IMR-90 (cell line): ENCODE results near the gene TSSK2. TPM values are rescaled to one million over a fixed set of nuclear protein-coding genes. Genes with fewer than 3 reads are reported as not detected.

Experiments
- ATAC-seq: fragments of 200-7000 bp; cut with Tn5 transposase; 2 replicates; pipeline ENCODE4 v1.9.1; 2020; ENCODE audit warnings: low read depth, mild to moderate bottlenecking, moderate library complexity
- BruUV-seq: library from RNA; stranded (reverse); fragments of 400-500 nt; replicated peaks from 2 replicates; lab custom pipeline; 2021; lab: Mats Ljungman, UMichigan
- CTCF ChIA-PET: fragments of 300-600 bp; formaldehyde crosslinking; extraction: SDS; loops from one replicate; lab custom pipeline; 2021; ENCODE audit warnings: antibody characterized with exemption; lab: Yijun Ruan, JAX
- POLR2A ChIA-PET: fragments of 300-600 bp; sonication (Branson Sonifier 250); formaldehyde crosslinking; loops from one replicate; lab custom pipeline; 2022; ENCODE audit warnings: antibody characterized with exemption; ENCODE audit not compliant: unreplicated experiment; lab: Charles Lee
- DNase-seq: peaks from one replicate; pipeline ENCODE4 v3.0.0; 2013
- H2AFZ ChIP-seq: replicated peaks from 2 replicates; pipeline ENCODE3; 2013; ENCODE audit warnings: low read length, mild to moderate bottlenecking; ENCODE audit not compliant: poor library complexity
- H2AK5ac ChIP-seq: 2 replicates; pipeline ENCODE4 v1.6.1; 2013; ENCODE audit warnings: low read depth, low read length, inconsistent platforms
- H2AK9ac ChIP-seq: replicated peaks from 2 replicates; pipeline ENCODE3; 2013; ENCODE audit warnings: mild to moderate bottlenecking, low read depth, low read length, moderate library complexity; ENCODE audit not compliant: poor library complexity
- H2BK120ac ChIP-seq: 2 replicates; pipeline ENCODE4 v1.6.1; 2013; ENCODE audit warnings: low read depth, low read length, inconsistent platforms
- H2BK15ac ChIP-seq: 3 replicates; pipeline ENCODE4 v1.6.1; 2013; ENCODE audit warnings: low read depth, low read length, inconsistent platforms
- H2BK20ac ChIP-seq: 2 replicates; pipeline ENCODE4 v1.6.1; 2013; ENCODE audit warnings: low read depth, mild to moderate bottlenecking, inconsistent platforms, low read length, moderate library complexity
- H2BK5ac ChIP-seq: 2 replicates; pipeline ENCODE4 v1.6.1; 2013; ENCODE audit warnings: mild to moderate bottlenecking, low read depth, low read length, inconsistent platforms; ENCODE audit not compliant: poor library complexity, severe bottlenecking
- H3K14ac ChIP-seq: replicated peaks from 2 replicates; pipeline ENCODE4 v1.6.1; 2013; ENCODE audit warnings: low read depth, low read length, inconsistent platforms
- H3K18ac ChIP-seq: 2 replicates; pipeline ENCODE4 v1.6.1; 2013; ENCODE audit warnings: low read depth, low read length, control low read depth
- H3K23ac ChIP-seq: 2 replicates; pipeline ENCODE4 v1.6.1; 2013; ENCODE audit warnings: low read depth, low read length, inconsistent platforms
- H3K27ac ChIP-seq: 2 replicates; pipeline ENCODE4 v1.5.1; 2013; ENCODE audit warnings: mild to moderate bottlenecking, control low read depth, low read length; ENCODE audit not compliant: insufficient read depth
- H3K27me3 ChIP-seq: 2 replicates; pipeline ENCODE4 v1.6.1; 2013; ENCODE audit warnings: low read length; ENCODE audit not compliant: control insufficient read depth, insufficient read depth
- H3K36me3 ChIP-seq: 2 replicates; pipeline ENCODE4 v1.6.1; 2013; ENCODE audit warnings: low read length, mixed read lengths; ENCODE audit not compliant: control insufficient read depth, insufficient read depth
- H3K4ac ChIP-seq: 2 replicates; pipeline ENCODE4 v1.6.1; 2013; ENCODE audit warnings: low read depth, low read length, inconsistent platforms
- H3K4me1 ChIP-seq: 2 replicates; pipeline ENCODE4 v1.6.1; 2013; ENCODE audit warnings: low read length, mixed read lengths; ENCODE audit not compliant: control insufficient read depth, insufficient read depth
- H3K4me2 ChIP-seq: 2 replicates; pipeline ENCODE4 v1.6.1; 2013; ENCODE audit warnings: low read depth, mild to moderate bottlenecking, control low read depth, low read length, moderate library complexity
- H3K4me3 ChIP-seq: 2 replicates; pipeline ENCODE4 v1.5.1; 2013; ENCODE audit warnings: low read depth, mild to moderate bottlenecking, control low read depth, low read length, moderate library complexity; ENCODE audit not compliant: insufficient read depth
- H3K56ac ChIP-seq: 2 replicates; pipeline ENCODE4 v1.6.1; 2013; ENCODE audit warnings: low read length, inconsistent platforms; ENCODE audit not compliant: insufficient read depth; ENCODE audit errors: extremely low read depth
- H3K79me1 ChIP-seq, 2 experiments: 2 replicates each; pipeline ENCODE4 v1.6.1; 2013; ENCODE audit warnings: low read length in 2 of 2, inconsistent platforms in 1 of 2, low read depth in 1 of 2
- H3K9ac ChIP-seq: 2 replicates; pipeline ENCODE4 v1.6.1; 2013; ENCODE audit warnings: low read depth, low read length, control low read depth
- H3K9me1 ChIP-seq: 2 replicates; pipeline ENCODE4 v1.6.1; 2013; ENCODE audit warnings: low read length, inconsistent platforms; ENCODE audit not compliant: insufficient read depth
- H3K9me3 ChIP-seq: 2 replicates; pipeline ENCODE4 v1.6.1; 2013; ENCODE audit warnings: low read length; ENCODE audit not compliant: control insufficient read depth, insufficient read depth
- H4K20me1 ChIP-seq: 2 replicates; pipeline ENCODE4 v1.6.1; 2013; ENCODE audit warnings: low read length, inconsistent platforms; ENCODE audit not compliant: insufficient read depth
- H4K5ac ChIP-seq: 2 replicates; pipeline ENCODE4 v1.6.1; 2013; ENCODE audit warnings: mild to moderate bottlenecking, low read depth, low read length, control low read depth
- H4K8ac ChIP-seq, 2 experiments: 2 replicates each; pipeline ENCODE4 v1.6.1; 2013; ENCODE audit warnings: low read depth in 2 of 2, low read length in 2 of 2, control low read depth in 1 of 2, inconsistent platforms in 1 of 2
- H4K91ac ChIP-seq: 2 replicates; pipeline ENCODE4 v1.6.1; 2013; ENCODE audit warnings: low read depth, low read length, inconsistent platforms; ENCODE audit not compliant: insufficient read depth
- CEBPB ChIP-seq: IDR thresholded peaks from 2 replicates; pipeline ENCODE4 v1.6.1; 2012; ENCODE audit warnings: low read depth, low read length, improper control_type of control experiment
- WGBS, 2 experiments: methylation state at CpG; one replicate each; pipeline versions ENCODE4 v1.1.5 to v1.1.7; 2013; ENCODE audit warnings: missing lambda C conversion rate in 2 of 2; ENCODE audit not compliant: insufficient read length in 1 of 2; ENCODE audit errors: extremely low coverage in 2 of 2; 5-methylcytosine and 5-hydroxymethylcytosine counted together
- dilution Hi-C: fragments of 300-500 bp; cut with HindIII; formaldehyde crosslinking; loops from one replicate; pipeline ENCODE4 v1.14.3; 2018; ENCODE audit warnings: low sequenced_read_pairs; ENCODE audit not compliant: unreplicated experiment
- in situ Hi-C: fragments of 300-500 bp; cut with MboI; formaldehyde crosslinking; loops from 3 replicates; pipeline ENCODE4 v1.14.3; 2019; ENCODE audit warnings: low sequenced_read_pairs, inconsistent platforms, mixed read lengths
- intact Hi-C: fragments of 100-400 bp; cut with micrococcal nuclease; formaldehyde crosslinking; loops from 2 replicates; pipeline ENCODE4 v1.10.0; 2022
- polyA plus RNA-seq, 3 experiments: library from polyadenylated mRNA; depleted of rRNA; stranded (reverse); fragments of >200 nt; gene quantifications; 2 replicates each; pipeline ENCODE4 v1.2.3, GENCODE V29; 2012; ENCODE audit warnings: low replicate concordance in 1 of 3
- total RNA-seq: library from RNA; depleted of rRNA; stranded (reverse); fragments of >200 nt; gene quantifications from 2 replicates; pipeline ENCODE4 v1.2.3, GENCODE V29; 2012

The TSSK2 gene
- total and polyA plus RNA-seq, 2 of the 4 experiments (the other 2 are of a cell fraction): not detected

GRCh38 chr22:19114984-19115552 lies 16.0 kb upstream of the TSSK2 start:
- H3K27me3 ChIP-seq: no peaks in the 10 kb centered on the region
- H3K79me1 ChIP-seq: peaks cover 33 to 80% of the 10 kb centered on the region in 2 experiments
- no TSS peak for BruUV-seq
- no peak overlapping the region for H3K56ac ChIP-seq
- H2AK5ac ChIP-seq: no peak overlapping the region
- H3K23ac ChIP-seq: peak overlapping the region; percentile 53; the same call in 1 of the 2 replicates
- CTCF ChIA-PET: no interaction called here
- peaks cover 45% of the 10 kb centered on the region for H3K9me1 ChIP-seq
- no CpG with 5 or more reads among the region's 4 CpGs for WGBS, 2 experiments
- DNase-seq (no peak), ATAC-seq (no peak)
- no peak overlapping the region for H3K9ac ChIP-seq
- H3K9me3 ChIP-seq: no peaks in the 10 kb centered on the region
- no peak overlapping the region for H4K8ac ChIP-seq
- H2BK5ac ChIP-seq: no peak overlapping the region
- dilution Hi-C loops (no loop called here), intact Hi-C loops (no loop called here), in situ Hi-C loops (no loop called here)
- H2AFZ ChIP-seq: no peak overlapping the region
- H4K5ac ChIP-seq: no peak overlapping the region
- H3K4ac ChIP-seq: no peak overlapping the region
- no peak overlapping the region for H2AK9ac ChIP-seq
- no peak overlapping the region for H3K4me2 ChIP-seq
- H3K27ac ChIP-seq: no peak overlapping the region
- peaks cover 6% of the 10 kb centered on the region; the same call in 1 of the 2 replicates for H3K36me3 ChIP-seq
- no peak overlapping the region for H3K18ac ChIP-seq
- H2BK15ac ChIP-seq: no peak overlapping the region
- no peak overlapping the region for H2BK20ac ChIP-seq
- TF ChIP-seq CEBPB: no peak
- no peak overlapping the region for H2BK120ac ChIP-seq
- peaks cover 6% of the 10 kb centered on the region; the same call in 1 of the 2 replicates for H3K4me1 ChIP-seq
- no peak overlapping the region for H3K4me3 ChIP-seq
- POLR2A ChIA-PET: interaction anchor here (0.6 kb wide), 1 partner anchor 17 kb away, joined by 4 read pairs; no protein-coding TSS in a partner anchor
- H3K14ac ChIP-seq: no peak overlapping the region
- no peak overlapping the region for H4K91ac ChIP-seq
- H4K20me1 ChIP-seq: peaks cover 84% of the 10 kb centered on the region
